T-helper 2 cell treated with Interferon-gamma antibody and Interleukin-4, amounts not matched to agents 100 ng/mL and 5 ng/mL, for 36 hours (primary cell): ENCODE measurements around the gene CRIP3. TPM values are rescaled to one million over a fixed set of nuclear protein-coding genes. Genes with fewer than 3 reads are reported as not detected.

Experiments used
- intact Hi-C: fragments of 100-400 bp; cut with micrococcal nuclease; formaldehyde crosslinking; loops from one replicate; pipeline ENCODE4 v1.15.1; 2023
- total RNA-seq: library from RNA; stranded (reverse); gene quantifications from 2 replicates; pipeline ENCODE4 v1.2.3, GENCODE V29; 2022

Gene CRIP3
- total RNA-seq, 1 donor from 2014 or later = 0.23 TPM

GRCh38 chr6:43274916-43275597 is 33.6 kb downstream of the CRIP3 start:
- intact Hi-C loops = no loop called here

- intact Hi-C loops = no loop called here
These were observed 34.3 kb downstream of the CRIP3 start for GRCh38 chr6:43274127-43274915.

- intact Hi-C loops = no loop called here
These were observed 34.9 kb downstream of the CRIP3 start for GRCh38 chr6:43273707-43274106.

- intact Hi-C loops = no loop called here
These were observed 36.7 kb downstream of the CRIP3 start for GRCh38 chr6:43271944-43272343.

- intact Hi-C loops = no loop called here
These were observed 37.4 kb downstream of the CRIP3 start for GRCh38 chr6:43271103-43271815.

- intact Hi-C loops = no loop called here
These were observed 39.2 kb downstream of the CRIP3 start for GRCh38 chr6:43269273-43270007.

GRCh38 chr6:43268782-43269272 is 39.8 kb downstream of the CRIP3 start:
- intact Hi-C loops = no loop called here

GRCh38 chr6:43268355-43268700 is 40.3 kb downstream of the CRIP3 start:
- intact Hi-C loops = no loop called here

GRCh38 chr6:43267619-43268354 is 40.8 kb downstream of the CRIP3 start:
- intact Hi-C loops = no loop called here

GRCh38 chr6:43265564-43265963 is 43.1 kb downstream of the CRIP3 start:
- intact Hi-C loops = no loop called here

- intact Hi-C loops = no loop called here
These were observed 44.0 kb downstream of the CRIP3 start for GRCh38 chr6:43264599-43265145.

- intact Hi-C loops = loop anchor here (1.0 kb wide), 2 partner anchors 135 to 243 kb away; no protein-coding TSS in a partner anchor
These were observed 45.1 kb downstream of the CRIP3 start for GRCh38 chr6:43263314-43264178.

GRCh38 chr6:43262780-43263313 is 45.8 kb downstream of the CRIP3 start:
- intact Hi-C loops = loop anchor here (1.0 kb wide), 2 partner anchors 135 to 243 kb away; no protein-coding TSS in a partner anchor

GRCh38 chr6:43262000-43262779 is 46.4 kb downstream of the CRIP3 start:
- intact Hi-C loops = no loop called here

GRCh38 chr6:43261198-43261597 is 47.4 kb downstream of the CRIP3 start:
- intact Hi-C loops = no loop called here

GRCh38 chr6:43260791-43261190 is 47.8 kb downstream of the CRIP3 start:
- intact Hi-C loops = no loop called here

- intact Hi-C loops = no loop called here
These were observed 49.6 kb downstream of the CRIP3 start for GRCh38 chr6:43258807-43259686.
